CD4-positive, CD25-positive, alpha-beta regulatory T cell (primary cell): Measurements from ENCODE around the gene NOL3. TPM values are rescaled to one million over a fixed set of nuclear protein-coding genes. Genes with fewer than 3 reads are reported as not detected.

Experiments used
- ATAC-seq, 2 donors: fragments of 150-1000 bp; cut with Tn5 transposase; one replicate each; pipeline ENCODE4 v1.10.0; 2021; ENCODE audit warnings: low read depth in 2 of 2, moderate number of reproducible peaks in 2 of 2, moderate library complexity in 1 of 2
- DNase-seq, 3 donors: peaks; one replicate each; pipeline versions ENCODE4 v3.0.0 to v3.0.0-alpha.2; 2012 to 2022; ENCODE audit warnings: mixed read lengths in 1 of 3
- H3K27ac ChIP-seq: one replicate; pipeline ENCODE4 v1.7.0; 2013; ENCODE audit warnings: mild to moderate bottlenecking, low read length; ENCODE audit not compliant: insufficient read depth, poor library complexity, severe bottlenecking
- H3K27me3 ChIP-seq: one replicate; pipeline ENCODE4 v1.7.0; 2013; ENCODE audit warnings: low read length; ENCODE audit not compliant: control insufficient read depth, insufficient read depth
- H3K36me3 ChIP-seq: one replicate; pipeline ENCODE4 v1.7.0; 2013; ENCODE audit warnings: mild to moderate bottlenecking, low read length, moderate library complexity; ENCODE audit not compliant: control insufficient read depth, insufficient read depth
- H3K4me1 ChIP-seq: 2 replicates; pipeline ENCODE4 v1.7.0; 2013; ENCODE audit warnings: mild to moderate bottlenecking, low read length; ENCODE audit not compliant: insufficient read depth, control insufficient read depth, poor library complexity, severe bottlenecking
- H3K4me3 ChIP-seq: one replicate; pipeline ENCODE4 v1.7.0; 2013; ENCODE audit warnings: low read depth, mild to moderate bottlenecking, low read length, moderate library complexity
- H3K9me3 ChIP-seq, 2 experiments: 1 replicate in 1 of 2; 2 replicates in 1 of 2; pipeline ENCODE4 v1.7.0; 2013; ENCODE audit warnings: low read length in 2 of 2, mild to moderate bottlenecking in 1 of 2, moderate library complexity in 1 of 2; ENCODE audit not compliant: control insufficient read depth in 2 of 2
- H3K27ac Mint-ChIP-seq, 3 donors: one replicate each; pipeline ENCODE4 v1.8.0; 2020 to 2022; ENCODE audit warnings: mild to moderate bottlenecking in 3 of 3, mixed read lengths in 3 of 3, moderate library complexity in 2 of 3
- H3K27me3 Mint-ChIP-seq: one replicate; pipeline ENCODE4 v1.8.0; 2022; ENCODE audit warnings: mild to moderate bottlenecking, mixed read lengths
- H3K36me3 Mint-ChIP-seq: one replicate; pipeline ENCODE4 v1.8.0; 2020; ENCODE audit warnings: mixed read lengths
- H3K4me1 Mint-ChIP-seq, 4 donors: one replicate each; pipeline ENCODE4 v1.8.0; 2020 to 2022; ENCODE audit warnings: mixed read lengths in 4 of 4, mild to moderate bottlenecking in 1 of 4
- H3K4me3 Mint-ChIP-seq, 4 donors: one replicate each; pipeline ENCODE4 v1.8.0; 2020 to 2022; ENCODE audit warnings: mild to moderate bottlenecking in 4 of 4, mixed read lengths in 4 of 4, moderate library complexity in 3 of 4
- H3K9me3 Mint-ChIP-seq, 7 donors: one replicate each; pipeline ENCODE4 v1.8.0; 2020 to 2022; ENCODE audit warnings: mixed read lengths in 7 of 7, mild to moderate bottlenecking in 3 of 7, moderate library complexity in 2 of 7
- polyA plus RNA-seq, 4 donors: library from polyadenylated mRNA; unstranded; fragments of 300-500 nt; fragmentation: Illumina TruSeq; gene quantifications; one replicate each; pipeline ENCODE4 v1.2.3, GENCODE V29; 2021
- total RNA-seq: library from RNA; stranded (reverse); gene quantifications from one replicate; pipeline ENCODE4 v1.2.3, GENCODE V29; 2022

NOL3 gene
- total and polyA plus RNA-seq, 5 donors from 2014 or later, result 2.3 TPM; not detected in 4

DNA sequence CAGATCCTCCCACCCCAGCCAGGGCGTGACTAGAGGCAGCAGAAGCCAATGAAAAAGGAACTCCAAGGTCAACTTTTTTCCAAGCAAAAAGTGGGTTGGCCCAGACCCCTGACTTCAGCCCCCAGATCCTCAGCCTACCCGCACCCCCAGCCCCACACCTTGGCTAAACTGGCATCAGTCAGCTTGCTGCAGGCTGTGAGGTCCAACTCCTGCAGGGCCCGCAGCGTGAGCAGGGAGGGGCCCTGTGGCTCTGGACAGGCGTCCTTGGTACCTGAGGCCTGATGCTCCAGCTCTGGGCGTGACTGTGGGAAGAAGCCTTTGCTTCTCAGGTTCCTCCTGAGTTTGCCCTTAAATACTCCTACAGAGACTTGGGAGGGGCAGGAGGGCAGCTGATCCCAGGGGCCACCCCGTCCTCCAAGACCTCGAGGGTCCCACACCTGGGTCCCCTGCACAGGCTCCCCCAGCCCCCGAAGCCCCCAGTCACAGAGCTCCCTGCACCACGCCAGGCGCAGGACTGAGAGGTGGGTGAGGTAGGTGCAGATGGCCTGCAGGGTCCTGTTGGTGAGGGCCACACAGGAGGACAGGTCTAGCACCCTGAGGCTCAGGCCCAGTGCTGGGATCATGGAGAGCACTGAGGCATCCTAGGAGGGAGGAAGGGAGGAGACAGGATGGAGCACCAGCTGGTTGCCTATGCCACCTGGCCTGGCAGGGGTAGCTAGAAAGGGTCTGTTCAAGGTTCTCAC lies 38.0 kb downstream of the NOL3 start:
- H3K4me3 Mint-ChIP-seq, result no peak overlapping the region
- Histone ChIP-seq H3K27ac (no peak overlapping the region), H3K4me1 (no peaks in the 10 kb centered on the region), H3K9me3 (no peaks in the 10 kb centered on the region), H3K36me3 (peaks cover 2% of the 10 kb centered on the region), H3K4me3 (no peak overlapping the region), H3K27me3 (no peaks in the 10 kb centered on the region)
- DNase-seq (no peak), ATAC-seq (no peak)
- H3K4me1 Mint-ChIP-seq, result peaks cover 0 to 8% (median 0%) of the 10 kb centered on the region in 4 donors
- H3K36me3 Mint-ChIP-seq, result peaks cover 4% of the 10 kb centered on the region
- H3K9me3 Mint-ChIP-seq, result no peaks in the 10 kb centered on the region
- no peaks in the 10 kb centered on the region for H3K27me3 Mint-ChIP-seq
- H3K27ac Mint-ChIP-seq, result no peak overlapping the region

- Mint-ChIP-seq H3K9me3 (no peaks in the 10 kb centered on the region), H3K27me3 (no peaks in the 10 kb centered on the region), H3K36me3 (peaks cover 4% of the 10 kb centered on the region), H3K4me1 (peaks cover 0 to 8% (median 0%) of the 10 kb centered on the region in 4 donors), H3K27ac (no peak overlapping the region), H3K4me3 (no peak overlapping the region)
- H3K4me1 ChIP-seq, result no peaks in the 10 kb centered on the region
- DNase-seq (no peak), ATAC-seq (no peak)
- H3K27me3 ChIP-seq, result no peaks in the 10 kb centered on the region
- H3K36me3 ChIP-seq, result no peaks in the 10 kb centered on the region
- H3K4me3 ChIP-seq, result no peak overlapping the region
- H3K9me3 ChIP-seq, result no peaks in the 10 kb centered on the region
- no peak overlapping the region for H3K27ac ChIP-seq
Measured at GRCh38 chr16:67209565-67209964, 39.2 kb downstream of the NOL3 start.

DNA sequence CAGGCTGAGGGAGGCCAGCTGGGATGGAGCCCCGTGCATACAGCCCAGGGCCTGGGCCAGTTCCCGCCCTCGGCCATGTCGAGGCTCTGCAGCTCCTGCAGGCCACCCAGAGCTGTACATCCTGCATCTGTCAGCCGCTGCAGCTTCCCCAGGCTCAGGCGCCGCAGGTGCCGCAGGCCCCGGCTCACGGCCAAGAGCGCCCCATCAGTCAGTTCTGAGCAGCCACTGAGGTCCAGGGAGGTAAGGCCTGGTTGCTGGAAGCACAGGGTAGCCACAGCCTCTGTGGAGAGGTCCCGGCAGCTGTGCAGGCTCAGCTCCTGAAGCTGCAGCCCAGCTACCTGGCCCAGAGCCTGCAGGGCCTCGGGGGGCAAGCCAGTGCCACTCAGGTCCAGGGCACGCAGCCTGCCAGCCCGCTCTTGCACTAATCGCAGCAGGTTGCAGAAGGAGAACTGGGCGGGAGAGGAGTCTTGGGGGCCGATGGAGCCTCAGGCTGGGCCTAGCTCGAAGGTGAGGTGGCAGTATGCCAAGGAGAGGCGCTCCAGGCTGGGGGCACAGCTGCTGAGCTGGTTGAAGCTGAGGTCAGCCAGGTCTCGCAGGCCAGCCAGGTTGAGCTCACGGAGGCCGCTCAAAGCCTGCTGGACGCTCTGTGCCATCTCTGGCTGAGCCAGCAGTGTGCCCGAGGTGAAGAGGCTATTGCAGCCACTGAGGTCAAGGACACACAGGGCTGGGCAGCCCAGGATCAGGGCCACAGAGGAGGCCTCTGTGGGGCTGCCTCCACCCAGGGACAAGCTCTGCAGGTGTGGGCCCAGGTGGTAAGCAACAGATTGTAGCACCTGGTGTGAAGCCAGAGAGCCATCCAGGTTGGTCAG lies 40.0 kb downstream of the NOL3 start:
- Histone ChIP-seq H3K27me3 (no peaks in the 10 kb centered on the region), H3K4me3 (no peak overlapping the region), H3K36me3 (no peaks in the 10 kb centered on the region), H3K9me3 (no peaks in the 10 kb centered on the region), H3K4me1 (no peaks in the 10 kb centered on the region), H3K27ac (no peak overlapping the region)
- ATAC-seq, result no peak
- H3K4me3 Mint-ChIP-seq, result no peak overlapping the region
- no peaks in the 10 kb centered on the region for H3K27me3 Mint-ChIP-seq
- no peak for DNase-seq
- peaks cover 4% of the 10 kb centered on the region for H3K36me3 Mint-ChIP-seq
- H3K27ac Mint-ChIP-seq, result no peak overlapping the region
- H3K9me3 Mint-ChIP-seq, result no peaks in the 10 kb centered on the region
- peaks cover 0 to 8% (median 0%) of the 10 kb centered on the region in 4 donors for H3K4me1 Mint-ChIP-seq

DNA sequence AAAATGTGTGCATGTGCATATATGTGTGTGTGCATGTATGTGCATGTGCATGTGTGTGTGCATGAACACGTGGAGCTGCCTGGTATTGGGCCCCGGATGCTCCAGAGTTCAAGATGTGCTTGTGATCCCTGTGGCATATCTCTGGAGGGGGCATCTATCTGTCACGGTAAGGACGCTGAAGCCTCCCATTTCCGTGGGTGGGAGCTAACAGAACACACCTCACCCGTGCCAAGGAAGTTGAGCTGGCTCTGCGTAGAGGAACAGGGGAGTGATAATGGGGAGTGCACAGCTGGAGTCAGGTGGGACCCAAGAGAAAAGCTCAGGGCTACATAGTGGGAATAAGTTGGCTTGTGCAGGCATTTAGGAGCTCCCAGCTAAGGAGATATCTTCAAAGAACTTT lies 41.3 kb downstream of the NOL3 start:
- H3K9me3 Mint-ChIP-seq, result no peaks in the 10 kb centered on the region
- no peaks in the 10 kb centered on the region for H3K27me3 Mint-ChIP-seq
- peaks cover 7% of the 10 kb centered on the region for H3K36me3 Mint-ChIP-seq
- no peaks in the 10 kb centered on the region for H3K36me3 ChIP-seq
- no peak overlapping the region for H3K4me3 Mint-ChIP-seq
- no peaks in the 10 kb centered on the region for H3K9me3 ChIP-seq
- no peak for DNase-seq
- H3K27me3 ChIP-seq, result no peaks in the 10 kb centered on the region
- no peaks in the 10 kb centered on the region for H3K4me1 ChIP-seq
- ATAC-seq, result no peak
- no peak overlapping the region for H3K4me3 ChIP-seq
- H3K27ac Mint-ChIP-seq, result no peak overlapping the region
- H3K27ac ChIP-seq, result no peak overlapping the region
- H3K4me1 Mint-ChIP-seq, result peaks cover 0 to 4% (median 0%) of the 10 kb centered on the region in 4 donors

DNA sequence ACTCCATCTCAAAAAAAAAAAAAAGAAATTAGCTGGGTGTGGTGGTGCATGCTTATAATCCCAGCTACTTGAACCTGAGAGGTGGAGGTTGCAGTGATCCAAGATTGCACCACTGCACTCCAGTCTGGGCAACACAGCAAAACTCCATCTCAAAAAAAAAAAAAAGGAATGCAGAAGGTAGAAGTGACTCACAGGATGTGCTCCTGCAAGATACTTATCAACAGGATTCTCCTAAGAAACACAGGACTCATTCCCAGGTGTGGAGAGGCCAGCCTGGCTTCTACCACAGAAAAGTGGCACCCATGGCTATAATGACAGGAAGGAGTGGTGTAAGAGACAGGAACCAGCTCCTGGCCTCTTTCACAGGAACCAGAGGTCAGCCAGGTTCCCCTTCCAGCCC lies 42.4 kb downstream of the NOL3 start:
- Histone ChIP-seq H3K27me3 (no peaks in the 10 kb centered on the region), H3K9me3 (no peaks in the 10 kb centered on the region), H3K36me3 (no peaks in the 10 kb centered on the region), H3K4me3 (no peak overlapping the region), H3K4me1 (no peaks in the 10 kb centered on the region), H3K27ac (no peak overlapping the region)
- ATAC-seq, result no peak
- H3K27ac Mint-ChIP-seq, result no peak overlapping the region
- peaks cover 15% of the 10 kb centered on the region for H3K36me3 Mint-ChIP-seq
- H3K4me1 Mint-ChIP-seq, result peaks cover 0 to 4% (median under 1%) of the 10 kb centered on the region in 4 donors
- H3K9me3 Mint-ChIP-seq, result no peaks in the 10 kb centered on the region
- H3K27me3 Mint-ChIP-seq, result no peaks in the 10 kb centered on the region
- H3K4me3 Mint-ChIP-seq, result peak overlapping the region in 1 of 4 donors; percentile 43
- DNase-seq, result no peak

DNA sequence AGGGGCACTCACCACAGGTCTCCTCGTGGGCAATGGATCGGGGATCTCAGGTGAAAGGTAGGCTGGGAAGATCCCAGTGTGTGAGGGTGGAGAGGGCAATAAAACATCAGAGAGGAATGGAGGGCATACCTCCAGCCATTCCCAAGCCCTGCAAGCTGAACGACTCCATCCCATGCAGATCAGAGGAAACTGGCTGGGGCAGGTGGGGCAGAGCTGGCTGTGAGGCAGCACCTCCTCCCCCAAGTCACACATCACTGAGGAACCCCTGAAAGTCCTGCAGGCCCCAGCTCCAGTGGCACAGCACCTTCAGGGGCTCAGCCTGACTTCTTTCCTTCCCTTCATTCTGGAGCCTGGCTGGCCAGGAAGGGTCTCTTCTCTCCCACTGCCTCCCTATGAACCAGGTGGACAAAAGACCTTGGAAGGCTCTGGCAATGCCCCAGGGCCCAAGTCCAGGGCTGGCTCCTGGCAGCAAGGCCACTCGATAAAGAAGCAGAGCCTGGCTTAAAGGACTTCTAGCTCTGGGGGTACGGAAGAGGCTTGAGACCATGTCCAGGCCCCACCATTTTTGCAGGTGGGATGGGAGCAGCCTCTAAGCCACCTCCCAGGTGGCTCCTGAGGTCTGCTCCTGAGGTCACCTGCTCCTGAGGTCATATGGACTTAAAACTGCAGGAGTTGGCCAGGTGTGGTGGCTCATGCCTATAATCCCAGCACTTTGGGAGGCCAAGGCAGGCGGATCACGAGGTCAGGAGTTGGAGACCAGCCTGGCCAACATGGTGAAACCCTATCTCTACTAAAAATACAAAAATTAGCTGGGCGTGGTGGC lies 43.1 kb downstream of the NOL3 start:
- no peak overlapping the region for H3K4me3 Mint-ChIP-seq
- ATAC-seq (no peak), DNase-seq (no peak)
- H3K4me1 Mint-ChIP-seq, result peaks cover 0 to 4% (median under 1%) of the 10 kb centered on the region in 4 donors
- Histone ChIP-seq H3K9me3 (no peaks in the 10 kb centered on the region), H3K4me3 (no peak overlapping the region), H3K4me1 (no peaks in the 10 kb centered on the region), H3K27me3 (no peaks in the 10 kb centered on the region), H3K27ac (no peak overlapping the region), H3K36me3 (no peaks in the 10 kb centered on the region)
- no peak overlapping the region for H3K27ac Mint-ChIP-seq
- H3K27me3 Mint-ChIP-seq, result no peaks in the 10 kb centered on the region
- no peaks in the 10 kb centered on the region for H3K9me3 Mint-ChIP-seq
- H3K36me3 Mint-ChIP-seq, result peaks cover 15% of the 10 kb centered on the region

DNA sequence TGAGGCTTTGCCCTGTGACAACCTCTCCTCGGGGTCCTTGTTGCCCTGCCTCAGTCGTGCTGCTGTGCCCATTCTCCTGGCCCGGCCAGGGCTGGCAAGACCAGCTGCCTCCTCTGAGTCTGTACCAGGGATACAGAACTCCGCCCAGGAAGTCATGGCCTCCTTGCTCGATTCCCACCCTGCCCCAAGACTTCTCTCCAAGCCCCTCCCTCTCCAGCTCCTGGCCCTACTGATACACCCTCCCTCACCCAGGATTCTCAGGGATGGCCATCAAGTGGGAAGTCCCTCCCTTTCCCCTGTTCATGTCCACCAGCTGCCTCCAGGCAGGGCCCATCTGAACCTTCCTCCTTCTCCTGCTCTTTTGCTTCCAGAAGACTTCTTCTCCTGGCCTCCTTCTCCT lies 45.4 kb downstream of the NOL3 start:
- Histone ChIP-seq H3K27me3 (no peaks in the 10 kb centered on the region), H3K36me3 (no peaks in the 10 kb centered on the region), H3K4me1 (no peaks in the 10 kb centered on the region), H3K9me3 (no peaks in the 10 kb centered on the region), H3K4me3 (no peak overlapping the region), H3K27ac (no peak overlapping the region)
- Mint-ChIP-seq H3K27ac (no peak overlapping the region), H3K36me3 (peaks cover 18% of the 10 kb centered on the region), H3K4me3 (no peak overlapping the region), H3K4me1 (peaks cover 0 to 4% (median 2%) of the 10 kb centered on the region in 4 donors), H3K27me3 (no peaks in the 10 kb centered on the region), H3K9me3 (no peaks in the 10 kb centered on the region)
- DNase-seq (no peak), ATAC-seq (no peak)
